Mucosa of rectum (tissue), 2 donors: ENCODE results near the gene C10orf71.

Experiments used
- H3K27ac ChIP-seq, 2 donors: one replicate each; pipeline ENCODE4 v1.7.0; 2013; ENCODE audit warnings: inconsistent platforms in 2 of 2, low read depth in 2 of 2, low read length in 2 of 2
- H3K27me3 ChIP-seq, 2 donors: one replicate each; pipeline ENCODE4 v1.7.0; 2013; ENCODE audit warnings: low read length in 2 of 2; ENCODE audit not compliant: control insufficient read depth in 2 of 2, insufficient read depth in 2 of 2
- H3K36me3 ChIP-seq, 2 donors: one replicate each; pipeline ENCODE4 v1.7.0; 2013; ENCODE audit warnings: low read length in 2 of 2; ENCODE audit not compliant: control insufficient read depth in 2 of 2, insufficient read depth in 2 of 2
- H3K4me1 ChIP-seq, 2 donors: one replicate each; pipeline ENCODE4 v1.7.0; 2013; ENCODE audit warnings: low read length in 2 of 2, mild to moderate bottlenecking in 1 of 2; ENCODE audit not compliant: control insufficient read depth in 2 of 2, insufficient read depth in 2 of 2
- H3K4me3 ChIP-seq, 2 donors: one replicate each; pipeline ENCODE4 v1.7.0; 2013; ENCODE audit warnings: low read length in 2 of 2
- H3K9ac ChIP-seq, 2 donors: one replicate each; pipeline ENCODE4 v1.7.0; 2013; ENCODE audit warnings: low read length in 2 of 2, low read depth in 1 of 2, mild to moderate bottlenecking in 1 of 2
- H3K9me3 ChIP-seq, 2 donors: one replicate each; pipeline ENCODE4 v1.7.0; 2013; ENCODE audit warnings: low read length in 2 of 2; ENCODE audit not compliant: control insufficient read depth in 2 of 2
- donor health status: healthy.
- donor health status: Normal muscosa, but diverticular disease.

The C10orf71 gene

DNA sequence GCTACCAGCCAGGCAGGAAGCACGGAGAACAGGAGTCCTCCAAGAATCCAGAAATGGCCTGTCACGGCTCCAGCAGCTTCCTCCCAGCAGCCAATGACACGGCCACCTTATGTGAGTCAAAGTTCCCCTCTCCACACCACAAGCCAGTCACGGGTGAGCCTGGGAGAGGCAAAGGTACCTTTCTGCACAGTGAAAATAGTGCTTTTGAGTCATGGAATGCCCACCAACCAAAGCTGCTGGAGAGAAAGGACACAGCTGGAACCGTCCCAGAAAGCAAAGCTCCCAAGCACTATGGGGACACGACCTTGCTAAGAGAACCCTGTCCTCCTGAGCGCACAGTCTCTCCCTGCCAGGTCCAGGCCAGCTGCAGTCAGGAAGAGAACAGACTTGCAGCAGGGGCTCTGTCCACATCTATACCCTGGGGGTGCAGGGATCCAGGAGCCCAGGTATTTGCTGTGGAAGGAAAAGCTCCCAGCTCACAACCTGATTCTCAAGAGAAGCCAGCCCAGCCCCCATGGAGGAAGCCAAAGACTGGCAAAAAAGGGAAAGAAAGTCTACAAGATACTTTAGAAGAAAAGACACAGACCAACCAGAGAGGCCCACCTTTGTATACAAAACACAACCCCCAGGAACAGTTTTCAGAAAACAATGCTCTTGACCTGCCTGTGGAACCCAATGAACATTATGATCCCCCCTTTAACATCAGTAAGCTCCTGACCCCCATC, 24.4 kb downstream of the C10orf71 start:
- Histone ChIP-seq H3K9ac (no peak overlapping the region), H3K27ac (no peak overlapping the region), H3K4me3 (no peak overlapping the region), H3K36me3 (no peaks in the 10 kb centered on the region), H3K9me3 (no peaks in the 10 kb centered on the region), H3K4me1 (no peaks in the 10 kb centered on the region), H3K27me3 (no peaks in the 10 kb centered on the region)

DNA sequence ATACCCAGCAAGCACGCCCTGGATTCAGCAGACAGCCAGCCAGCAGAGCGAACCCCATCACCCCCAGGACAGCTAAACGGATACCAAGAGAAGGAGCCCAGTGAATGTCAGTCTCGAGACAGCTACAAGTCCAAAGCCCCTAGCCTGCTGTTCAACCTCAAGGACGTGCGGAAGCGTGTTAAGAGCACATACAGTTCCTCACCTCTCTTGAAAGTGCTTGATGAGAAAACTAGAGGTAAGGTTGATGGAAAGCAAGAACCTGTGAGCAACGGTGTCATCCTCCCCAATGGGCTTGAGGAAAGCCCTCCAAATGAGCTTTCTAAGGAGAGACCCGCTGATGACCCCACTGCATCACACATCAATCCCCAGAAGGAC, 24.9 kb downstream of the C10orf71 start:
- no peaks in the 10 kb centered on the region for H3K9me3 ChIP-seq
- no peak overlapping the region for H3K27ac ChIP-seq
- H3K9ac ChIP-seq = no peak overlapping the region
- H3K4me1 ChIP-seq = no peaks in the 10 kb centered on the region
- no peaks in the 10 kb centered on the region for H3K36me3 ChIP-seq
- no peaks in the 10 kb centered on the region for H3K27me3 ChIP-seq
- no peak overlapping the region for H3K4me3 ChIP-seq

DNA sequence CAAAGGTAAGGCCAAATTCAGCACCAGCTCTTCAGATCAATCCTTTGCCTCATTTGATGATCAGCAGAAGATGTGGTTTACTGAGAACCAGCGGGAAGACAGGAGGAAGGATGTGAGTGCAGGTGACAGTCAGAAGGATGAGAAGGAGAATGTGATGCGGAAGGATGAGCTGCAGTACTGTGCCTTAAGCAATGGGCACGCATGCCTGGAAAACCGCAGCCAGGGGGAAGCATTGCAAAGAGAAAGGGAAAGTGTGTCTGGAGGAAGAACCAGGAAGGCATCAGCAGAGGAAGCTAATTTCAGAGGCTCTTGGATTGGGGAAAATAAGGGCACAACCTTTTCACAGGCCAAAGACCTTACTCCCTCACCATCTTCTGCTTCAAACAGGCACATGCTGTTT, 25.7 kb downstream of the C10orf71 start:
- Histone ChIP-seq H3K4me1 (no peaks in the 10 kb centered on the region), H3K27me3 (no peaks in the 10 kb centered on the region), H3K4me3 (no peak overlapping the region), H3K9ac (no peak overlapping the region), H3K9me3 (no peaks in the 10 kb centered on the region), H3K36me3 (no peaks in the 10 kb centered on the region), H3K27ac (no peak overlapping the region)

DNA sequence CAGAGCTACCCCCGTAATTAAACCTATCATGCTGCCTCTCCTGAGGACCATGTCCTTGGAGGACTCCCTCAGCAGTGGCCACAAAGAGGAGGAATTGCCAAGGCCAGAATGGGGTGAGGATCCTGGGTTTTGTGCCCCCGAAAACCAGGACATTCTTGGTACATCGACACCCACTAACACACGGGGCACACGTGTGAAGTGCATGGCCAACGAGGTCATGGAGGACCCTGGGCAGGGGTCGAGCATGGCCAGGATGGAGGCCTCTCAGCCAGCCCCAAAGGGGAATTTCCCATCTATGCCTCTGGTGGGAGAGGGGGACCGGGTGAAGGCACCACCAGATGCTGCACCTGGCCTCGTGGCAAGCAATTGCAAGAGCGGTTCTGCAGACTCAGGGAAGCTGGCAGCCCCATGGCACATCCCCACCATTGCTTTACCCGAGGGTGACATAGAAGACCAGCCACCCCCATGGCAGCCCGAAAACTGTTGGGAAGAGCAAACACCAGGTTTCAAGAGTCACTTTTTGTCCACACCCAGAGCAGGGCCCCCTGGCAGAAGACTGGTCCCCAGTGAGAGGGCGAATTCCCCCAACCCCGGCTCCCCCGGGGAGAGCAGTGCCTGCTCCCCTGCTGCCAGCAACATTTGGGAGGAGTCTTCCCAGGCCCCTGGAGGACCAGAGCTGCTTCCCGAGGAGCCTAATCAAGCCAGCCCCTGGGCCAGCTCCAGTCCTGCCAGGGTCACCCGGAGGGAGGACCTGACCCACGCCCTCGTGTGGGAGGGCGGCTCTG, 26.4 kb downstream of the C10orf71 start:
- no peaks in the 10 kb centered on the region for H3K4me1 ChIP-seq
- no peak overlapping the region for H3K27ac ChIP-seq

DNA sequence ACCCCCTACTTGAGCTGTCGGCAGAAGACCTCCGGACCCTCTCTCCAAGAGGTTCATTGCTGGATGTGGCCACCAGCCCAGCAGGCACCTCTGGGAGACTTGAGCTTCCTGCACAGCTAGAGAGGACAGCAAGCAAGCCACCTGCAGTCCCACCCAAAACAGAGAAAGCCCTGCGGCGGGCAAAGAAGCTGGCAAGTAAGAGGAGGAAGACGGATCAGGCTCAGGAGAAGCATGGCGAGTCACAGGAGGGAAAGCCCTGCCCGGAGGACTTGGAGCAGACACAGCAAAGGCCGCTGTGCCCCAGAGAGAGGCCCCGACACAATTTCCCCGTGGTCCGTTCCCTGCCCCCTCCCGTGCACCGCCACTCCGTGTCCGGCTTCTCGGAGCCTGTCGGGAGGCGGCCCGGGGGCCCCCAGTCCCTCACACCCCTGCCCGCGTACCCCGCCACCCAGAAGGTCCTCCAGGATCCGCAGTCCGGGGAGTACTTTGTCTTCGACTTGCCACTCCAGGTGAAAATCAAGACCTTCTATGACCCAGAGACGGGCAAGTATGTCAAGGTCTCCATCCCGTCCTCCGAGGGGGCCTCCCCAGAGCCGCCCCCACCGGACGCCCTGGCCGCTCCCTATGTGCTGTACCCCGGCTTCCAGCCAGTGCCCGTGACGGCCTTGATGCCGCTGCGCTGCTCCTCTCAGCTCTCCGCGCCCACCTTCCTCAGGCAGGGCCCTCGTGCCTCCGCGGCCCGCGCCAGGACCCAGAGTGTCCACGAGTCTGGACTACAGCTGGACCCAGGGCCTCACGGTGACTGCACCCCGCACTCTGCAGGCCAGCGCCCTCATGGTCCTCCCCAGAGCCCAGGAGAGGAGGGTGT, 27.2 kb downstream of the C10orf71 start:
- H3K4me1 ChIP-seq = no peaks in the 10 kb centered on the region
- H3K4me3 ChIP-seq = no peak overlapping the region
- H3K9ac ChIP-seq = no peak overlapping the region
- no peaks in the 10 kb centered on the region for H3K9me3 ChIP-seq
- no peaks in the 10 kb centered on the region for H3K27me3 ChIP-seq
- H3K36me3 ChIP-seq = no peaks in the 10 kb centered on the region
- H3K27ac ChIP-seq = no peak overlapping the region

More for the DNA sequence above, 26.4 kb downstream of the C10orf71 start:
- Histone ChIP-seq H3K9ac (no peak overlapping the region), H3K27me3 (no peaks in the 10 kb centered on the region), H3K4me3 (no peak overlapping the region), H3K36me3 (no peaks in the 10 kb centered on the region), H3K9me3 (no peaks in the 10 kb centered on the region)

DNA sequence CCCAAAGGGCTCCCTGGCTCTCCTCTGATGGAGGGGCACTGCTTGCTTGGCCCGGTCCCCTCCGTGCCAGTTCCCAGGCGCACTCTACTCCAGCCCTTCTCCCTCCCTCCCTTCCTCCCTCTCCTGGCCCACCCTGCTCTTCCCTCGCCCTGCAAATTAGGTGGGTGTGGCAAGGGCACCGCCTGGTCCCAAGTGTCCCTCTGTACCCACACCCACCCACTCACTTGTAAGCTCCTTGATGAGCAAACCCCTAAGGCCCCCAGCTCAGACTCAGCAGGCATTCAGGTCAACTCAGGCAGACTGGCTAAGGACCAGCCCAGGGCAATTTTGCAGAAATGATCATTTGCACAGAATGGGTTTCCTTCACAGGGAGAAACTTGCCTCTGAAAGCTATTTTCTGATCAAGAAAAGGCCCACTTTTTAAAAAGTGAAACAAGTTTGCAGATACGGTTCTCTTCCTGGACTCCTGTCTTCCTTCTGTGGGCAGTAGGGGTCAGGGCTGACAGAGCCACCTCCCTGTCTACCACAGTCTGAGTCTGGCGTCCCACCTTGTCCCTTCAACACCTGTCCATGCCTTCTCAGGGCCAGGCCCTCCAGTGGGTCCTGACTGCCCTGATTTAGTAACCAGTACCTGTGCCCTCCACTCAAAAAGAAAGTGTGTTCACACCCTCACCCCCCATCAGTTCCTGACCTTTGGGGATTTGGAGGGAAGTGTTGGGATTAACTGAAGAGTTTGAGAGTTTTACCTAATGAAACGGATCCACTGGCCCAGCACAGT, 28.3 kb downstream of the C10orf71 start:
- H3K4me3 ChIP-seq = no peak overlapping the region
- no peak overlapping the region for H3K9ac ChIP-seq
- no peak overlapping the region for H3K27ac ChIP-seq
- no peaks in the 10 kb centered on the region for H3K36me3 ChIP-seq
- no peaks in the 10 kb centered on the region for H3K4me1 ChIP-seq
- H3K27me3 ChIP-seq = no peaks in the 10 kb centered on the region
- no peaks in the 10 kb centered on the region for H3K9me3 ChIP-seq

DNA sequence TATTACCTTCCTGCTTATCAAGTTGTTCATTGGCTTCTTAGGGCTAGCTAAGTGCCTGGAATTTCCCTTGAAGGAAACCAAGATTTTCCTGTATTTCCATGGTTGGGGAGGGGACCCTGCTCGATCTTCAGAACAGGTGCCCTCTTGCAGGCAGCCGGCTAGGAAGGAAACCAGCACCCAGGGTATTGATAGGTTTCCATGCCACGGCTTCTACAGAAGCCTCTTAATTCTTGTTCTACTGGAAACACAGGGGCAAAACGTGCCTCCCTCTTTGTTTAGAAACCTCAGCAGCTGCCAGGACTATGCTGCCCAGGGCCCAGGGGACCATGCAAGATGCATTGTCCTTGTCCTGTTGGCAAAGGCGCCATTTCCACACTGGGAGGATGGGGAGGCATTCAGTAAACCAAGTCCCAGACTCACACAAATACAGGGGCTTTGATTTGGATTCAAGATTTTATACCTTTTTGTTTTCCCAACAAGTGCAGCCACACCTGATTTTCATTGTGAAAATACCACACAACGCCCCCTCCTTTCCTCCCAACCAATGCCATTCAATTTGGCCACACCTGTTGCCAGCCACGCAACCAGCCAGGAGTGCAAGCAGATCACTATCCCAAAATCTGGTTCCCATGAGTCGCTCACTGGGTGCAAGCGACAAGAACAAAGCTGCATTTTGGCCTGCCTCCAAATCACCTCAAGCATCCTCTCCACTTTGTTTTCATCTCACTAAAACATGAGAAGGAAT, 29.6 kb downstream of the C10orf71 start:
- H3K27ac ChIP-seq = no peak overlapping the region
- no peak overlapping the region for H3K9ac ChIP-seq
- H3K27me3 ChIP-seq = no peaks in the 10 kb centered on the region
- no peaks in the 10 kb centered on the region for H3K4me1 ChIP-seq
- no peaks in the 10 kb centered on the region for H3K36me3 ChIP-seq
- H3K9me3 ChIP-seq = no peaks in the 10 kb centered on the region
- H3K4me3 ChIP-seq = no peak overlapping the region

DNA sequence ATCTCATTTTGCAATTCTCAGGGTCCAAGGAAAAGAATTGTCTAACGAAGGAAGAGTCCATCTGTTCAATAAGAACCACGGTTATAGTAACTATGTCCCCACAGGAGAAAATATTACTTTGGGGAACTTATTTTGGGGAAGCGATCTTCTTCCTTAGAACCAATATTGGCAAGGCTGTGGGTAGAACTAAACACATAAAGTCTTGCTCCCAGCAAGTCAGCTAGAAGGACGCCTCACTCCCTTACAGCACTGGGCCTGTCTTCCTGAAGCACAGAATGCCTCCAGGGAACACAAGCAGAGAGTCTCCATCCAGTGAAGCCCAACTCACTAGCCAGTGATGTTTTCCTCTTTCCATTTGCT, 30.2 kb downstream of the C10orf71 start:
- H3K9me3 ChIP-seq = no peaks in the 10 kb centered on the region
- no peaks in the 10 kb centered on the region for H3K36me3 ChIP-seq
- H3K27ac ChIP-seq = no peak overlapping the region
- H3K4me1 ChIP-seq = no peaks in the 10 kb centered on the region
- no peak overlapping the region for H3K9ac ChIP-seq
- no peak overlapping the region for H3K4me3 ChIP-seq
- H3K27me3 ChIP-seq = no peaks in the 10 kb centered on the region

DNA sequence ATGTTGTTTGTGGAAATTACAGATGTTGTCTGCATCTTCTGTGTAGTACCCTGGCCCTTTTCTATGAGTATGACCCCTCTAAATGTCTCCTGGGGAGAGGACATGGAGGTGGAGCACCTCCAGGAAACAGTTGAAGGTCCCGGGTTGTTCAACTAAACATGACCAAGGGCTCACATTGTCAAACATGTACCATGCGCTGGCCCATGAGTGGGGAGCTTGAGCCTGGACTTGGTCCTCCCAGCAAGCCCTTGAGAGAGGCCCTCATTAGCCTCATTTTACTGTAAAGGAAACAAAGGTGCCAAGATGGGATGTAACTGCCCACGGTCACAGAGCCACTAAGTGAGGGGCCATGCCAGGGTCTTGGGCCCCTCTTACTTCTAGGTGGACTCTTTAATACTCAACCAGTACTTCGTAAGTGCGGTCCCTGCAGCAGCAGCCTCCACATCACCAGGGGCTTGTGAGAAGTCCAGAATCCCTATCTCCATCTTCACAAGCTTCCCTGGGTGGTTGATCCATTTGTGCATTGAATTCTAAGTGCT, 31.2 kb downstream of the C10orf71 start:
- H3K9me3 ChIP-seq = no peaks in the 10 kb centered on the region
- H3K9ac ChIP-seq = no peak overlapping the region
- no peak overlapping the region for H3K4me3 ChIP-seq
- H3K4me1 ChIP-seq = no peaks in the 10 kb centered on the region
- H3K27me3 ChIP-seq = no peaks in the 10 kb centered on the region
- no peaks in the 10 kb centered on the region for H3K36me3 ChIP-seq
- no peak overlapping the region for H3K27ac ChIP-seq
